HG03457 (cell line): ENCODE results near the gene NPY2R.

Source experiments
- ATAC-seq: cut with Tn5 transposase; IDR thresholded peaks from one replicate; pipeline ENCODE4 v1.9.1; 2021; ENCODE audit warnings: moderate number of reproducible peaks; ENCODE audit not compliant: unreplicated experiment

Gene NPY2R

DNA sequence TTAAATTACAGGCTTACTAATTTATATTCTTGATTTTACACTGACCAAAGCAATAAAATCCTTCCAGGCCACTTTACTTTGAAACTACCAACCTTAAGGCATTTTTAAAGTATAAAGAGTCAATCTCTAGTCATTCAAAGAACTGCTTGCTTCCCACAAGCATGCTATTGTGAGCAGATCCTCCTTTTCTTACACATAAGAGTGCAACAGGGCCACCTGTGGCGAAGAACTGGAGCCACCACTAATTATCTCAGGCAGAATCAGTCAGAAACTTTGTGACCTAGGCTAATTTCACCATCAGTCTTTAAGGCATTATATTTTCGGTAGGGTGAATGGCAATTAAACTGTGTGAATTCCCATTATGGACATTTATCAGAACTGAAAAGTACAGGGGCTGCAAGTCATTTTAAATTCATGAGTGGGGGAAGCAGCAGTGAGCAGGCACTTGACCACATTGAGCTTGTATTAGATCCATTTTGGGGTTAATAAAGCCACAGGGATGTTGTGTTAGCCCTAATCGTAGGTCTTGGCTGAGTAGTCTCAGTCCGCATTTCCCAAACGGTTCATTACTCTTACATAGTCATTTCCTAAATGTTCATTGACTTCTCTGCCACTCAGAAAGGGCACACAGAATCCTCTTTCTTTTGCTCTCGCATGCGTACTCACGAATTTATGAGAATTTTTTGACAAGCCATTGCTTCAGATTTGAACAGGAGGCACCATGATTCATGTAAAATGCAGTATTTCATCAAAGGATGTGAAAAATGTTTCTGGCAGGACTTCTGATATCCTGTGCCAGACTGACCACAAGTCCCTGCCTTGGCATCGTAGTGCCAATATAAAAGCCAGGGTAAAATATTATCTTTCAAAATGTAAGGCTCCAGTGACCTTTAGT lies 39.8 kb downstream of the NPY2R start:
- no peak for ATAC-seq

DNA sequence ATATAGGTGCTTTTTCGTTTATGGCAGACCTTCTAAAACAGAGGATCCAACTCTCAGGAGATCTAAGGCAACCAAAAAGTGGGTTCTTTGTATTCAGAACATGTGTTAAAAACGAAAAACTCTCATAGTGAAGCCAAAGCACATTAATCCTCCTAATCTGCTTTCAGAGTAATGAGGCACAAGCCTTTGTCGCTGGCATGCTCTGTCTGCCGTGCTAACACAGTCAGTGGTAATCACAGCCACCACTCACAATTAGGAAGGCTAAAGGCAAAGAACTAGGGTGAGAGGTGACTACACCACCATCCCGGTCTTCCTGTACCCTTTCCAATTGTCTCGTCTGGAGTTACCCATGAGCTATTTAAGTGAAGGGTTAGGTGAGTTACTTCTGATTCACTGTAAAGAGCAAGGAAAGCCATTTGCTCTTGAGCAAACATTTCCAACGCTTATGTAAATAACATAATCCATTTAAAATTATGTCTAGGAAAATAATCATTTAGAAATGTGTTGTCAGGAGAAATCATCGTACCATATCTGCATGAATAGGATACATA lies 40.7 kb downstream of the NPY2R start:
- ATAC-seq, result no peak

- no peak for ATAC-seq
Observed at GRCh38 chr4:155252327-155252726, 43.9 kb downstream of the NPY2R start.

GRCh38 chr4:155263480-155263879 lies 55.0 kb downstream of the NPY2R start:
- ATAC-seq, result no peak

DNA sequence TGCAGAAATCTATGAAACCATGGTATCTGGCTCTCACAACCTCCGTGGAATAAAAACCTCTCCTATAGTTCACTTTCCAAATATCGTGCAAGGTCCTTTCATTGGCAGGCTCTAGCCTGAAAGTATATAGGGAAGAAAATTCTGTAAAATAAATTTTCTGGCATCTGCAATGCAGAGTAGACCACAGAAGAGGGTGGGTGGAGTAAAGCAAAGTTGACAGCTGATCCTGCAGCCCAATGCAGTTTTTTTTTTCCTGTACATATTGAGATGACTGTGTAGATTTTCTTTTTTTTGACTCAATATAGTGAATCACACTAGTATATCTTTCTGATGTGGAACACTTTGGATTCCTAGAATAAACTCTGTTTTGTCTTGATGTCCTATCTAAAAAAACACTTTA lies 56.7 kb downstream of the NPY2R start:
- no peak for ATAC-seq
